ENCODE results near the gene SMAD3. TPM values are rescaled to one million over a fixed set of nuclear protein-coding genes. Genes with fewer than 3 reads are reported as not detected.
A peak's percentile ranks its signal among the peaks of the same experiment; 100 is the strongest.

Gene SMAD3
- total RNA-seq, 2 donors from 2014 or later = 47.4 to 68.9 TPM

GRCh38 chr15:67176195-67176971, 111.0 kb downstream of the SMAD3 start:
- Mint-ChIP-seq H3K9me3 (no peaks in the 10 kb centered on the region), H3K36me3 (ENCODE audit: insufficient read depth in 2 of 2) (peaks cover 2 to 6% of the 10 kb centered on the region in 2 donors), H3K4me3 (peak overlapping the region; percentile 48 to 80), H3K4me1 (ENCODE audit: low read depth) (peaks cover 63% of the 10 kb centered on the region), H3K27ac (peak overlapping the region; percentile 52), H3K27me3 (ENCODE audit: low read depth) (no peaks in the 10 kb centered on the region)
- DNase-seq = no peak
- no peak for ATAC-seq (replicated peaks in 1 of 2)

DNA sequence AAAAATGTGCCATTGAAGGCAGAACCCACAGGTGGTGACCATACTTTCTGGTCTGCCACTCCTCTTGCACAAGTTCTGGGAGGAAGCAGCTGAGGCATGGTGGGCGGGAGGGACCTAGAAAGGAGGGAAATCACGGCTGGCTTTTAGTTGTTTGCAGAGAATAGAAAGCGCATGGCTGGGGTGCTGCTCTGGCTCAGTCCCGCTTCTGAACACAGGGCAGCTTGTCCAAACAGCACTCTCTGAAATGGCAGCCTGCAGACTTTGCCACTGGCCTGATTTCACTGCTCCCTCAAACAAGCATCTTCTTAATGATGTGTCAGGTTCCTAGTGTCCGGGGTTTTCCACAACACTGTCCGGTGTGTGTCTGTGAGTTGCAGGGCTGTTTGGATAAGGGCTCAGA, 112.3 kb downstream of the SMAD3 start:
- ATAC-seq (replicated peaks in 1 of 2) (no peak), DNase-seq (no peak)
- peaks cover 49% of the 10 kb centered on the region for H3K4me1 Mint-ChIP-seq (ENCODE audit: low read depth)

DNA sequence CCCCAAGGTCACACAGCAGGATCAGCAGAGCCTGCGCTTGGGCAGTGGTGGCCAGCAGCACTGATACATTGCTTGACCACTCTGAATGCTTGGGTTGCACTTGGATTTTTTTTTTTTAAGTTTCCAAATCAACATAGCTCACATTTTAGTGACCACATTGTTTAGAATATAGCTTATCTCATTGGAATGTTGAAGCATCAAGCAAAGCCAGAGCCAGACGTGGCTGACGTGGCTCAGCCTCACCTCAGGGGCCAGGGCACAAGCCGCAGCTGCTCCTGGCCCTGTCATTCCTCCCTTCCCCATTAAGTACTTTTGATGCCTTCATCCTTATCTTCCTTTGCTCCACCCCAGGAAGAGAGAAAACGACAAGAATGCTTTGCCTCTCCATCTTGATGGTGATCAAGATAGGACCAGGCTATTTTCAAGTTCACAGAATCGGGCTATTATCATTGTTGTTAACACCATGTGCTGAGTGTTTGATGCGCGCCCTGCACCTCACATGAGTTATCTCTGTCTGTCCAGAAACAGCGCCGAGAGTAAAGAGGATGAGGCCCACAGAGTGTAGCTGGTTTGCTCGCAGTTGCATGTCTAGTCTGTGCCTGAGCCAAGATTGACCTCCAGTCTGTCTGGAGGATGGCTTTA, 113.3 kb downstream of the SMAD3 start:
- Mint-ChIP-seq H3K9me3 (no peaks in the 10 kb centered on the region), H3K27me3 (ENCODE audit: low read depth) (no peaks in the 10 kb centered on the region), H3K27ac (no peak overlapping the region), H3K4me1 (ENCODE audit: low read depth) (peaks cover 40% of the 10 kb centered on the region), H3K36me3 (ENCODE audit: insufficient read depth in 2 of 2) (peaks cover 2 to 6% of the 10 kb centered on the region in 2 donors), H3K4me3 (no peak overlapping the region)
- ATAC-seq (replicated peaks in 1 of 2) = no peak
- DNase-seq = no peak

More for the DNA sequence above, 112.3 kb downstream of the SMAD3 start:
- H3K27me3 Mint-ChIP-seq (ENCODE audit: low read depth) = no peaks in the 10 kb centered on the region
- H3K27ac Mint-ChIP-seq = no peak overlapping the region
- H3K4me3 Mint-ChIP-seq = no peak overlapping the region
- peaks cover 2 to 6% of the 10 kb centered on the region in 2 donors for H3K36me3 Mint-ChIP-seq (ENCODE audit: insufficient read depth in 2 of 2)
- H3K9me3 Mint-ChIP-seq = no peaks in the 10 kb centered on the region

DNA sequence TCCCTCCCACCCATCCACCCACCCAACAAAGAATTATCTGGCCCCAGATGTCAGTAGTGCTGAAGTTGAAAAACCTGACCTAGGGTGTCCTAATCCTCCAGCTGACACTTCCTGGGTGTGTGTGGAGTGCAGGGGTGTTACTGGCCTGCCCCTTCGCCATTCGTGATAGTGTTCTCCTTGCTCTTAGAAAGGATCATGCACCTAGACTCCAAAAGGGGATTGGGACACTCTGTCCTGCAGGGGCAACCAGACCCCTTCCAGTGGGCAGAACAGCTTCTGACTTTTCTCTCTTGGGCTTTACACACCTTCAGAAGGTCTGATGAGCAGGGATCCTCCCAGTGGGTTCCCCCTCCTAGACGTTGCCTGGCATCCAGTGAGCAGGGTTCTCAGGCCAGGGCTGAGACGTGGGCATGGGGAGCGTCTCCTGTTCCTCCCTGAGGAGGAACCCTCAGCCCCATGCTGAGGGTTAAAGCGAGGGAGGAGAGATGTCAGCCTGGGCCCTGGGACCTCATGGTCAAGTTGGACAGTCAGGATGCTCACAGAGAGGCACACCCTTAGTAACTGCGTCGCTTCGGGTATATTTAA, 114.1 kb downstream of the SMAD3 start:
- peak overlapping the region; percentile 53 for H3K27ac Mint-ChIP-seq
- no peaks in the 10 kb centered on the region for H3K9me3 Mint-ChIP-seq
- no peaks in the 10 kb centered on the region for H3K27me3 Mint-ChIP-seq (ENCODE audit: low read depth)
- DNase-seq (no peak), ATAC-seq (replicated peaks in 1 of 2) (no peak)
- H3K4me3 Mint-ChIP-seq = no peak overlapping the region
- peaks cover 2 to 3% of the 10 kb centered on the region in 2 donors for H3K36me3 Mint-ChIP-seq (ENCODE audit: insufficient read depth in 2 of 2)
- H3K4me1 Mint-ChIP-seq (ENCODE audit: low read depth) = peaks cover 31% of the 10 kb centered on the region

DNA sequence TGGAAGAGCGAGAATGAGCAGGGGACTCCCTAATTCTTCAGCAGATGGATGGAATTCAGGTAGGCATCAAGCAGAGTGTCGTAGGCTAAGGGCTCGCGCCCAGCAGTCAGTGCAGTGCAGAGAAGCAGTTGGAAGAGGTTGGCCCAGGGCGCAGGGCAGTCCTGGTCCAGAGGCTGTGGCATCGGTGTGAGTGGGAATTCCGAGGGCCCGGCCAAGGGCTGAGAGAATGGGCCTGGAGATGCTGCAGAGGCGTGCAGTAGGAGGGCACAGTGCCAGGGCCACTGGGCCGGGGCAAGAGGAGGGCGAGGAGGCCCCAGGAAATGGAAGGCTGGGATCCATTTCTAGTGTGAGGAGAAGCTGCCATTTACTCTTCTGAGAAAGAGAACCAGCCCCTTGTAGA, 114.6 kb downstream of the SMAD3 start:
- no peak for DNase-seq
- Mint-ChIP-seq H3K4me3 (no peak overlapping the region), H3K4me1 (ENCODE audit: low read depth) (peaks cover 28% of the 10 kb centered on the region), H3K9me3 (no peaks in the 10 kb centered on the region), H3K36me3 (ENCODE audit: insufficient read depth in 2 of 2) (peaks cover 3 to 4% of the 10 kb centered on the region in 2 donors), H3K27ac (no peak overlapping the region), H3K27me3 (ENCODE audit: low read depth) (no peaks in the 10 kb centered on the region)
- no peak for ATAC-seq (replicated peaks in 1 of 2)

- Mint-ChIP-seq H3K4me3 (no peak overlapping the region), H3K9me3 (no peaks in the 10 kb centered on the region), H3K27ac (no peak overlapping the region), H3K27me3 (ENCODE audit: low read depth) (no peaks in the 10 kb centered on the region), H3K36me3 (ENCODE audit: insufficient read depth in 2 of 2) (peaks cover 3 to 4% of the 10 kb centered on the region in 2 donors), H3K4me1 (ENCODE audit: low read depth) (peaks cover 28% of the 10 kb centered on the region)
- DNase-seq = no peak
- no peak for ATAC-seq (replicated peaks in 1 of 2)
Observed at GRCh38 chr15:67180514-67181191, 115.3 kb downstream of the SMAD3 start.

- H3K27ac Mint-ChIP-seq = no peak overlapping the region
- H3K27me3 Mint-ChIP-seq (ENCODE audit: low read depth) = no peaks in the 10 kb centered on the region
- peaks cover 28% of the 10 kb centered on the region for H3K4me1 Mint-ChIP-seq (ENCODE audit: low read depth)
- H3K36me3 Mint-ChIP-seq (ENCODE audit: insufficient read depth in 2 of 2) = peaks cover 3 to 4% of the 10 kb centered on the region in 2 donors
- H3K4me3 Mint-ChIP-seq = no peak overlapping the region
- H3K9me3 Mint-ChIP-seq = no peaks in the 10 kb centered on the region
- DNase-seq (no peak), ATAC-seq (replicated peaks in 1 of 2) (no peak)
Observed at GRCh38 chr15:67181221-67181639, 115.8 kb downstream of the SMAD3 start.

DNA sequence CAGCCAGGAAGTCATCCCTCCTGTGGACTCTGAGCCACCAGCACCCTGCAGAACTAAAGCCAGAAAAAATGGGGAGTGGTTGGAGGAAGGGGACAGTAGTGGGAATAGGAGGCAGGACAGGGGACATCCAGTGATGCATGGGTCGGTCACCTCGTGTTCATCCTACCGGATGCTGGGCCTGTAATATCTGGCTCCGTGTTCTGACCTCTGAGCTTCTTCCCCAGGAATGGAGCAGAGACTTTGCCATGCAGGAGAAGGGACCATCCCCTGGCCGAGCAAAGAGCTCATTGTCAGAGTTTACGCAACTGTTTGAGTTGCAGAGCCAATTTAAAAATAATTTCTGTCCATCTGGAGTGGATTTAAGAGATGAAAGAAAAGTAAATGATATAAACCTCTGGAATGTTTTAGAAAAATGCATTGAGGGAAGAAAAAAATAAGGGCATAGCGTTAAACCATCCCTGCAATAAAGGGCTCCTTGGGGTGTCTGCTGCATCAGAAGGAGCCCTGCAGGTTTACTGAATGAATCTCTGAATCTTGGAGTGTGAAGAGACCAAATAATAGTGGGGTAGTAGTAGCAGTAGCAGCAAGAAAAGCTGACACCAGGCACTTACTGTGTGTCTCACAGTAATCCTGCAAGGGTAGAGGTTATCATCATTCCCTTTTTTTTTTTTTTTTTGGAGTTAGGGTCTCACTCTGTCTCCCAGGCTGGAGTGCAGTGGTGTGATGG, 118.2 kb downstream of the SMAD3 start:
- ATAC-seq (replicated peaks in 1 of 2) = no peak
- Mint-ChIP-seq H3K36me3 (ENCODE audit: insufficient read depth in 2 of 2) (peaks cover 7 to 12% of the 10 kb centered on the region in 2 donors), H3K27ac (no peak overlapping the region)

GRCh38 chr15:67184208-67184925, 119.0 kb downstream of the SMAD3 start:
- Mint-ChIP-seq H3K27ac (no peak overlapping the region), H3K36me3 (ENCODE audit: insufficient read depth in 2 of 2) (peaks cover 7 to 15% of the 10 kb centered on the region in 2 donors), H3K4me1 (ENCODE audit: low read depth) (peaks cover 19% of the 10 kb centered on the region), H3K9me3 (no peaks in the 10 kb centered on the region), H3K27me3 (ENCODE audit: low read depth) (no peaks in the 10 kb centered on the region), H3K4me3 (no peak overlapping the region)
- DNase-seq (no peak), ATAC-seq (replicated peaks in 1 of 2) (no peak)

More for the DNA sequence above, 118.2 kb downstream of the SMAD3 start:
- Mint-ChIP-seq H3K9me3 (no peaks in the 10 kb centered on the region), H3K4me3 (no peak overlapping the region), H3K4me1 (ENCODE audit: low read depth) (peaks cover 19% of the 10 kb centered on the region), H3K27me3 (ENCODE audit: low read depth) (no peaks in the 10 kb centered on the region)
- no peak for DNase-seq

- DNase-seq (no peak), ATAC-seq (replicated peaks in 1 of 2) (no peak)
- H3K4me1 Mint-ChIP-seq (ENCODE audit: low read depth) = peaks cover 19% of the 10 kb centered on the region
- H3K27ac Mint-ChIP-seq = peak overlapping the region; percentile 66
- H3K4me3 Mint-ChIP-seq = no peak overlapping the region
- H3K27me3 Mint-ChIP-seq (ENCODE audit: low read depth) = no peaks in the 10 kb centered on the region
- H3K36me3 Mint-ChIP-seq (ENCODE audit: insufficient read depth in 2 of 2) = peaks cover 5 to 12% of the 10 kb centered on the region in 2 donors
- no peaks in the 10 kb centered on the region for H3K9me3 Mint-ChIP-seq
Observed at GRCh38 chr15:67185051-67185450, 119.6 kb downstream of the SMAD3 start.

- DNase-seq = peak; percentile 33 to 39
- no peaks in the 10 kb centered on the region for H3K9me3 Mint-ChIP-seq
- no peak overlapping the region for H3K27ac Mint-ChIP-seq
- no peaks in the 10 kb centered on the region for H3K27me3 Mint-ChIP-seq (ENCODE audit: low read depth)
- ATAC-seq (replicated peaks in 1 of 2) = peak; percentile 75 to 82
- peaks cover 19% of the 10 kb centered on the region for H3K4me1 Mint-ChIP-seq (ENCODE audit: low read depth)
- peak overlapping the region in 1 of 2 donors; percentile 16 for H3K4me3 Mint-ChIP-seq
- H3K36me3 Mint-ChIP-seq (ENCODE audit: insufficient read depth in 2 of 2) = peaks cover 5 to 12% of the 10 kb centered on the region in 2 donors
Observed at GRCh38 chr15:67185621-67186225, 120.3 kb downstream of the SMAD3 start.
